HepG2 (cell line): ENCODE results near the gene PLCB1. TPM values are rescaled to one million over a fixed set of nuclear protein-coding genes. Genes with fewer than 3 reads are reported as not detected.

Experiments used
- ATF3 ChIP-seq: sonication (generic); formaldehyde crosslinking; IDR thresholded peaks from 2 replicates; pipeline ENCODE4 v1.4.0; 2020; ENCODE audit warnings: missing genetic modification reagents
- CBFB ChIP-seq: sonication (generic); formaldehyde crosslinking; IDR thresholded peaks from 2 replicates; pipeline ENCODE4 v1.4.0; 2020; ENCODE audit warnings: missing genetic modification reagents
- CENPX ChIP-seq: sonication (generic); formaldehyde crosslinking; IDR thresholded peaks from 2 replicates; pipeline ENCODE4 v1.9.0; 2021; ENCODE audit warnings: mild to moderate bottlenecking, missing genetic modification reagents, moderate library complexity
- EED ChIP-seq: sonication (generic); formaldehyde crosslinking; IDR thresholded peaks from 2 replicates; pipeline ENCODE4 v1.5.0; 2020; ENCODE audit warnings: mild to moderate bottlenecking, missing genetic modification reagents
- EP300 ChIP-seq, 3 experiments: sonication (generic) in 1 of 3; formaldehyde crosslinking in 1 of 3; IDR thresholded peaks; 2 replicates each; pipeline versions ENCODE4 v1.5.1 to v1.6.1; 2011 to 2020; ENCODE audit warnings: low read depth in 2 of 3, low read length in 2 of 3, borderline replicate concordance in 1 of 3, improper control_type of control experiment in 1 of 3, mild to moderate bottlenecking in 1 of 3, missing genetic modification reagents in 1 of 3, moderate library complexity in 1 of 3
- HCFC1 ChIP-seq: fragments of 150-350 bp; IDR thresholded peaks from 2 replicates; pipeline ENCODE4 v1.6.1; 2014; ENCODE audit warnings: low read depth, low read length
- HNF4A ChIP-seq: sonication (generic); formaldehyde crosslinking; IDR thresholded peaks from 2 replicates; pipeline ENCODE4 v1.4.0; 2020; ENCODE audit warnings: missing genetic modification reagents
- HNRNPUL1 ChIP-seq: fragments of 200-400 bp; formaldehyde crosslinking; IDR thresholded peaks from 2 replicates; pipeline ENCODE4 v1.6.1; 2017; ENCODE audit warnings: low read depth, mild to moderate bottlenecking, low read length, moderate library complexity
- JDP2 ChIP-seq: sonication (generic); formaldehyde crosslinking; IDR thresholded peaks from 2 replicates; pipeline ENCODE4 v1.8.1; 2022; ENCODE audit warnings: missing genetic modification reagents, borderline replicate concordance
- KLF16 ChIP-seq, 2 experiments: sonication (generic) in 1 of 2; formaldehyde crosslinking in 1 of 2; IDR thresholded peaks; 2 replicates each; pipeline versions ENCODE4 v1.6.1 to v1.8.0; 2016 to 2023; ENCODE audit warnings: missing genetic modification reagents in 2 of 2, missing compliant biosample characterization in 1 of 2
- MIXL1 ChIP-seq: IDR thresholded peaks from 2 replicates; pipeline ENCODE4 v1.6.1; 2016
- PCBP1 ChIP-seq: fragments of 200-400 bp; formaldehyde crosslinking; IDR thresholded peaks from 2 replicates; pipeline ENCODE4 v1.6.1; 2017; ENCODE audit warnings: mild to moderate bottlenecking, low read depth, low read length, borderline replicate concordance
- RXRB ChIP-seq: IDR thresholded peaks from 2 replicates; pipeline ENCODE4 v1.6.1; 2016; ENCODE audit warnings: borderline replicate concordance, missing genetic modification reagents, missing compliant biosample characterization
- SIN3A ChIP-seq: IDR thresholded peaks from 2 replicates; pipeline ENCODE4 v1.6.1; 2011; ENCODE audit warnings: low read depth, mild to moderate bottlenecking, control low read depth, low read length, borderline replicate concordance
- SOX13 ChIP-seq, 3 experiments: fragments of 450-650 bp in 1 of 3; sonication (generic) in 1 of 3; formaldehyde crosslinking in 1 of 3; IDR thresholded peaks in 2 of 3; conservative IDR thresholded peaks in 1 of 3; 2 replicates each; pipeline versions ENCODE4 v1.5.0 to v1.6.1; 2016 to 2020; ENCODE audit warnings: antibody characterized with exemption in 1 of 3, mild to moderate bottlenecking in 1 of 3, missing compliant biosample characterization in 1 of 3, missing genetic modification reagents in 1 of 3, moderate library complexity in 1 of 3
- ZNF776 ChIP-seq: sonication (generic); formaldehyde crosslinking; IDR thresholded peaks from 2 replicates; pipeline ENCODE4 v1.4.0; 2020; ENCODE audit warnings: mild to moderate bottlenecking, missing genetic modification reagents
- ZNF883 ChIP-seq: sonication (generic); formaldehyde crosslinking; IDR thresholded peaks from 2 replicates; pipeline ENCODE4 v1.5.1; 2020; ENCODE audit warnings: mild to moderate bottlenecking, missing genetic modification reagents; ENCODE audit errors: not compliant biosample characterization
- polyA plus RNA-seq, 8 experiments: library from polyadenylated mRNA; depleted of rRNA in 3 of 8; stranded (reverse) in 7 of 8; unstranded in 1 of 8; fragments of >200 nt; fragmentation: Illumina TruSeq in 4 of 8; extraction: Trizol in 4 of 8; gene quantifications; 2 replicates each; pipeline versions ENCODE4 v1.2.1 to v1.2.3, GENCODE V29; 2011 to 2016; ENCODE audit warnings: low read depth in 4 of 8, missing spikeins in 1 of 8, mixed read lengths in 1 of 8; ENCODE audit not compliant: insufficient read depth in 1 of 8
- total RNA-seq, 5 experiments: library from RNA; depleted of rRNA; stranded (reverse); fragments of >200 nt; fragmentation: Illumina TruSeq; extraction: Trizol; gene quantifications; 2 replicates each; pipeline ENCODE4 v1.2.3, GENCODE V29; 2016; ENCODE audit warnings: low read depth in 1 of 5
- TF ChIP-seq, protein P1 (sequence below): sonication (generic); formaldehyde crosslinking; conservative IDR thresholded peaks from 2 replicates; pipeline ENCODE4 v1.4.0; 2020; ENCODE audit warnings: mild to moderate bottlenecking, missing genetic modification reagents, moderate library complexity
- TF ChIP-seq, protein P2 (sequence below), 2 experiments: sonication (generic) in 1 of 2; formaldehyde crosslinking in 1 of 2; IDR thresholded peaks; 2 replicates each; pipeline versions ENCODE4 v1.4.0 to v1.6.1; 2016 to 2020; ENCODE audit warnings: borderline replicate concordance in 1 of 2, low read depth in 1 of 2, mild to moderate bottlenecking in 1 of 2, missing genetic modification reagents in 1 of 2

PLCB1 gene
- total and polyA plus RNA-seq, 2 of the 13 experiments (the other 11 are each of a cell fraction or from before 2014, with no cell fraction given) = 42.4 to 55.9 TPM

GRCh38 chr20:8155229-8155628, 23.2 kb downstream of the PLCB1 start (continued):
- TF ChIP-seq CBFB (no peak), ZNF776 (CRISPR knock-in tag) (no peak), MIXL1 (CRISPR knock-in tag) (0 out of 2 replicates have a peak, but pooled peaks have one; percentile 23), PCBP1 (no peak), ATF3 (peak; percentile 25; the same call in 1 of the 2 replicates), JDP2 (CRISPR knock-in tag) (no peak), EP300 (IDR thresholded peaks at IDR 0.05; ENCODE audit: low read depth in 2 of 2, low read length in 2 of 2) (peak in 1 of 2 experiments; percentile 80; a peak in 1 of 4 replicates), EP300 (CRISPR knock-in tag; IDR thresholded peaks at IDR 0.05; ENCODE audit: borderline replicate concordance) (no peak), HNRNPUL1 (no peak), ZNF883 (CRISPR knock-in tag) (no peak), HNF4A (CRISPR knock-in tag) (peak; percentile 50), EED (CRISPR knock-in tag) (no peak), RXRB (CRISPR knock-in tag) (peak; percentile 58), SIN3A (no peak), HCFC1 (no peak), KLF16 (CRISPR knock-in tag; IDR thresholded peaks at IDR 0.05) (peak in 1 of 2 experiments; percentile 61; a peak in 2 of 4 replicates), SOX13 (IDR thresholded peaks at IDR 0.05) (no peak), SOX13 (CRISPR knock-in tag; conservative IDR thresholded peaks at IDR 0.05 in 1 of 2, IDR thresholded peaks at IDR 0.05 in 1 of 2) (peak in 1 of 2 experiments; percentile 53; a peak in 1 of 4 replicates), CENPX (CRISPR knock-in tag) (no peak)
- TF ChIP-seq, protein P1, sequence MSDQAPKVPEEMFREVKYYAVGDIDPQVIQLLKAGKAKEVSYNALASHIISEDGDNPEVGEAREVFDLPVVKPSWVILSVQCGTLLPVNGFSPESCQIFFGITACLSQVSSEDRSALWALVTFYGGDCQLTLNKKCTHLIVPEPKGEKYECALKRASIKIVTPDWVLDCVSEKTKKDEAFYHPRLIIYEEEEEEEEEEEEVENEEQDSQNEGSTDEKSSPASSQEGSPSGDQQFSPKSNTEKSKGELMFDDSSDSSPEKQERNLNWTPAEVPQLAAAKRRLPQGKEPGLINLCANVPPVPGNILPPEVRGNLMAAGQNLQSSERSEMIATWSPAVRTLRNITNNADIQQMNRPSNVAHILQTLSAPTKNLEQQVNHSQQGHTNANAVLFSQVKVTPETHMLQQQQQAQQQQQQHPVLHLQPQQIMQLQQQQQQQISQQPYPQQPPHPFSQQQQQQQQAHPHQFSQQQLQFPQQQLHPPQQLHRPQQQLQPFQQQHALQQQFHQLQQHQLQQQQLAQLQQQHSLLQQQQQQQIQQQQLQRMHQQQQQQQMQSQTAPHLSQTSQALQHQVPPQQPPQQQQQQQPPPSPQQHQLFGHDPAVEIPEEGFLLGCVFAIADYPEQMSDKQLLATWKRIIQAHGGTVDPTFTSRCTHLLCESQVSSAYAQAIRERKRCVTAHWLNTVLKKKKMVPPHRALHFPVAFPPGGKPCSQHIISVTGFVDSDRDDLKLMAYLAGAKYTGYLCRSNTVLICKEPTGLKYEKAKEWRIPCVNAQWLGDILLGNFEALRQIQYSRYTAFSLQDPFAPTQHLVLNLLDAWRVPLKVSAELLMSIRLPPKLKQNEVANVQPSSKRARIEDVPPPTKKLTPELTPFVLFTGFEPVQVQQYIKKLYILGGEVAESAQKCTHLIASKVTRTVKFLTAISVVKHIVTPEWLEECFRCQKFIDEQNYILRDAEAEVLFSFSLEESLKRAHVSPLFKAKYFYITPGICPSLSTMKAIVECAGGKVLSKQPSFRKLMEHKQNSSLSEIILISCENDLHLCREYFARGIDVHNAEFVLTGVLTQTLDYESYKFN (CRISPR knock-in tag) = 0 out of 2 replicates have a peak, but pooled peaks have one; percentile 21
- TF ChIP-seq, protein P2, sequence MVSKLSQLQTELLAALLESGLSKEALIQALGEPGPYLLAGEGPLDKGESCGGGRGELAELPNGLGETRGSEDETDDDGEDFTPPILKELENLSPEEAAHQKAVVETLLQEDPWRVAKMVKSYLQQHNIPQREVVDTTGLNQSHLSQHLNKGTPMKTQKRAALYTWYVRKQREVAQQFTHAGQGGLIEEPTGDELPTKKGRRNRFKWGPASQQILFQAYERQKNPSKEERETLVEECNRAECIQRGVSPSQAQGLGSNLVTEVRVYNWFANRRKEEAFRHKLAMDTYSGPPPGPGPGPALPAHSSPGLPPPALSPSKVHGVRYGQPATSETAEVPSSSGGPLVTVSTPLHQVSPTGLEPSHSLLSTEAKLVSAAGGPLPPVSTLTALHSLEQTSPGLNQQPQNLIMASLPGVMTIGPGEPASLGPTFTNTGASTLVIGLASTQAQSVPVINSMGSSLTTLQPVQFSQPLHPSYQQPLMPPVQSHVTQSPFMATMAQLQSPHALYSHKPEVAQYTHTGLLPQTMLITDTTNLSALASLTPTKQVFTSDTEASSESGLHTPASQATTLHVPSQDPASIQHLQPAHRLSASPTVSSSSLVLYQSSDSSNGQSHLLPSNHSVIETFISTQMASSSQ (IDR thresholded peaks at IDR 0.05; ENCODE audit: low read depth) = peak; percentile 18
- TF ChIP-seq, protein P2 (CRISPR knock-in tag; IDR thresholded peaks at IDR 0.05; ENCODE audit: borderline replicate concordance) = no peak
